Measurements from ENCODE around the gene PTGES3L. TPM values are rescaled to one million over a fixed set of nuclear protein-coding genes. Genes with fewer than 3 reads are reported as not detected.
"Not testable (repeated sequence)": the region's sequence is repeated elsewhere in the genome, so short reads cannot be mapped to it uniquely, and the experiment has no call there.

PTGES3L gene
- total RNA-seq, 1 experiment from 2014 or later = 0.74 TPM

DNA sequence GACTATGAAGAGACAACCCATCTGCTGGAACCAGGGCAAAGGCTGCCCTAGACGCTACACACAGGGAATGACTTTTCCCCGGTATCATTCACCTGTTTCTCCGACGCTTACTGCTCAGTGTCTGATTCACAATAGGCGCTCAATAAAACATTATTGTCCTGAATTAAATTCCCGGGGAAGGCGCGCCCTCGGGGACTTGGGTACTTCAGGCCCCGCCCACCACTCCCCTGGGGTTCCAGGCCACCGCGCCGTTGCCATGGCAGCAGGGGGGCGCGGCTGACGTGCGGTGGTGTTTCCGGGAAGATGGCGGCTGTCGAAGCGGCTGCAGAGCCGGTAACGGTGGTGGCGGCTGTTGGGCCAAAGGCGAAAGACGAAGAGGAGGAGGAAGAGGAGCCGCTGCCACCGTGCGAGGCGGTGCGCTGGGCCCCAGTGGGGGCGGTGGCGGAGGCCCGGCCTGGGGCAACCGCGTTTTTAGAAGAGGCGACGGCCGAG is 440 bp upstream of the PTGES3L start, which contains the start of gene RUNDC1:
RUNDC1 (plus strand) TSS at position 292 of the 492 bp plus-strand sequence; CDS start at position 304, 12 bp downstream.
- Histone ChIP-seq H3K9me3 (ENCODE audit: control insufficient read depth, insufficient read depth, low read depth, low read length) (no peaks in the 10 kb centered on the region), H3K27ac (ENCODE audit: low read length) (peak within 1 kb of the TSS; percentile 76), H3K4me3 (ENCODE audit: low read depth in 2 of 2, low read length in 2 of 2) (peak within 1 kb of the TSS; percentile 68 to 78), H3K36me3 (ENCODE audit: control insufficient read depth, insufficient read depth, low read length) (no peaks in the 10 kb centered on the region; the same call in none of the 2 replicates), H3K27me3 (ENCODE audit: control insufficient read depth, insufficient read depth, low read length) (no peaks in the 10 kb centered on the region), H3K4me1 (ENCODE audit: control insufficient read depth, insufficient read depth, low read length) (peaks cover 14% of the 10 kb centered on the region; the same call in 1 of the 2 replicates)
- ATAC-seq (peak; percentile 96), DNase-seq (ENCODE audit: low read depth, low spot score) (no peak)
- BruUV-seq (replicated peaks) = no TSS peak
- in situ Hi-C loops (cut with HindIII; ENCODE audit: low pct_unique_long_range_greater_than_20kb, low sequenced_read_pairs) = no loop called here
- ChIA-PET CTCF (no interaction called here), POLR2A (interaction anchor here (1.0 kb wide), 1 partner anchor 18 kb away, joined by 4 read pairs; the partner anchor contains the start of gene RPL27)
- TF ChIP-seq, protein P1, sequence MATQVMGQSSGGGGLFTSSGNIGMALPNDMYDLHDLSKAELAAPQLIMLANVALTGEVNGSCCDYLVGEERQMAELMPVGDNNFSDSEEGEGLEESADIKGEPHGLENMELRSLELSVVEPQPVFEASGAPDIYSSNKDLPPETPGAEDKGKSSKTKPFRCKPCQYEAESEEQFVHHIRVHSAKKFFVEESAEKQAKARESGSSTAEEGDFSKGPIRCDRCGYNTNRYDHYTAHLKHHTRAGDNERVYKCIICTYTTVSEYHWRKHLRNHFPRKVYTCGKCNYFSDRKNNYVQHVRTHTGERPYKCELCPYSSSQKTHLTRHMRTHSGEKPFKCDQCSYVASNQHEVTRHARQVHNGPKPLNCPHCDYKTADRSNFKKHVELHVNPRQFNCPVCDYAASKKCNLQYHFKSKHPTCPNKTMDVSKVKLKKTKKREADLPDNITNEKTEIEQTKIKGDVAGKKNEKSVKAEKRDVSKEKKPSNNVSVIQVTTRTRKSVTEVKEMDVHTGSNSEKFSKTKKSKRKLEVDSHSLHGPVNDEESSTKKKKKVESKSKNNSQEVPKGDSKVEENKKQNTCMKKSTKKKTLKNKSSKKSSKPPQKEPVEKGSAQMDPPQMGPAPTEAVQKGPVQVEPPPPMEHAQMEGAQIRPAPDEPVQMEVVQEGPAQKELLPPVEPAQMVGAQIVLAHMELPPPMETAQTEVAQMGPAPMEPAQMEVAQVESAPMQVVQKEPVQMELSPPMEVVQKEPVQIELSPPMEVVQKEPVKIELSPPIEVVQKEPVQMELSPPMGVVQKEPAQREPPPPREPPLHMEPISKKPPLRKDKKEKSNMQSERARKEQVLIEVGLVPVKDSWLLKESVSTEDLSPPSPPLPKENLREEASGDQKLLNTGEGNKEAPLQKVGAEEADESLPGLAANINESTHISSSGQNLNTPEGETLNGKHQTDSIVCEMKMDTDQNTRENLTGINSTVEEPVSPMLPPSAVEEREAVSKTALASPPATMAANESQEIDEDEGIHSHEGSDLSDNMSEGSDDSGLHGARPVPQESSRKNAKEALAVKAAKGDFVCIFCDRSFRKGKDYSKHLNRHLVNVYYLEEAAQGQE (IDR thresholded peaks at IDR 0.05; ENCODE audit: insufficient read depth in 1 of 2, low read depth in 2 of 2, low read length in 1 of 2) = no peak
- TF ChIP-seq TCF7L2 (IDR thresholded peaks at IDR 0.05; ENCODE audit: low read depth, low read length) (no peak), POLR2AphosphoS5 (IDR thresholded peaks at IDR 0.05; ENCODE audit: low read depth, low read length) (peak; percentile 54; the same call in 1 of the 2 replicates), SIN3A (IDR thresholded peaks at IDR 0.05; ENCODE audit: borderline replicate concordance, insufficient read depth, low read depth, low read length) (0 out of 2 replicates have a peak, but pooled peaks have one; percentile 67)
- TF ChIP-seq, protein P2, sequence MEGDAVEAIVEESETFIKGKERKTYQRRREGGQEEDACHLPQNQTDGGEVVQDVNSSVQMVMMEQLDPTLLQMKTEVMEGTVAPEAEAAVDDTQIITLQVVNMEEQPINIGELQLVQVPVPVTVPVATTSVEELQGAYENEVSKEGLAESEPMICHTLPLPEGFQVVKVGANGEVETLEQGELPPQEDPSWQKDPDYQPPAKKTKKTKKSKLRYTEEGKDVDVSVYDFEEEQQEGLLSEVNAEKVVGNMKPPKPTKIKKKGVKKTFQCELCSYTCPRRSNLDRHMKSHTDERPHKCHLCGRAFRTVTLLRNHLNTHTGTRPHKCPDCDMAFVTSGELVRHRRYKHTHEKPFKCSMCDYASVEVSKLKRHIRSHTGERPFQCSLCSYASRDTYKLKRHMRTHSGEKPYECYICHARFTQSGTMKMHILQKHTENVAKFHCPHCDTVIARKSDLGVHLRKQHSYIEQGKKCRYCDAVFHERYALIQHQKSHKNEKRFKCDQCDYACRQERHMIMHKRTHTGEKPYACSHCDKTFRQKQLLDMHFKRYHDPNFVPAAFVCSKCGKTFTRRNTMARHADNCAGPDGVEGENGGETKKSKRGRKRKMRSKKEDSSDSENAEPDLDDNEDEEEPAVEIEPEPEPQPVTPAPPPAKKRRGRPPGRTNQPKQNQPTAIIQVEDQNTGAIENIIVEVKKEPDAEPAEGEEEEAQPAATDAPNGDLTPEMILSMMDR (IDR thresholded peaks at IDR 0.05) = no peak
- intact Hi-C loops (cut with micrococcal nuclease; ENCODE audit: unreplicated experiment) = no loop called here

DNA sequence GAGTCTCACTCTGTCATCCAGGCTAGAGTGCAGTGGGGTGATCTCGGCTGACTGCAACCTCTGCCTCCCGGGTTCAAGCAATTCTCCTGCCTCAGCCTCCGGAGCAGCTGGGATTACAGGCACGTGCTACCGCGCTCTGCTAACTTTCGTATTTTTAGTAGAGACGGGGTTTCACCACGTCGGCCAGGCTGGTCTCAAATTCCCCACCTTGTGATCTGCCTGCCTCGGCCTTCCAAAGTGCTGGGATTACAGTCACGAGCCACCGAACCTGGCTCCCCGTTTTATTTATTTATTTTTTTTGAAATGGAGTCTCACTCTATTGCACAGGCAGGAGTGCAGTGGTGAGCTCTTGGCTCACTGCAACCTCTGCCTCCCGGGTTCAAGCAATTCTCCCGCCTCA is 4.2 kb downstream of the PTGES3L start:
- H3K9me3 ChIP-seq (ENCODE audit: control insufficient read depth, insufficient read depth, low read depth, low read length); H3K27ac ChIP-seq (ENCODE audit: low read length); in situ Hi-C loops (cut with HindIII; ENCODE audit: low pct_unique_long_range_greater_than_20kb, low sequenced_read_pairs); H3K4me1 ChIP-seq (ENCODE audit: control insufficient read depth, insufficient read depth, low read length); BruUV-seq (replicated peaks); ATAC-seq; CTCF ChIA-PET; H3K4me3 ChIP-seq (ENCODE audit: low read depth in 2 of 2, low read length in 2 of 2); H3K36me3 ChIP-seq (ENCODE audit: control insufficient read depth, insufficient read depth, low read length); H3K27me3 ChIP-seq (ENCODE audit: control insufficient read depth, insufficient read depth, low read length); DNase-seq (ENCODE audit: low read depth, low spot score); intact Hi-C loops (cut with micrococcal nuclease; ENCODE audit: unreplicated experiment); POLR2A ChIA-PET: not testable (repeated sequence)

DNA sequence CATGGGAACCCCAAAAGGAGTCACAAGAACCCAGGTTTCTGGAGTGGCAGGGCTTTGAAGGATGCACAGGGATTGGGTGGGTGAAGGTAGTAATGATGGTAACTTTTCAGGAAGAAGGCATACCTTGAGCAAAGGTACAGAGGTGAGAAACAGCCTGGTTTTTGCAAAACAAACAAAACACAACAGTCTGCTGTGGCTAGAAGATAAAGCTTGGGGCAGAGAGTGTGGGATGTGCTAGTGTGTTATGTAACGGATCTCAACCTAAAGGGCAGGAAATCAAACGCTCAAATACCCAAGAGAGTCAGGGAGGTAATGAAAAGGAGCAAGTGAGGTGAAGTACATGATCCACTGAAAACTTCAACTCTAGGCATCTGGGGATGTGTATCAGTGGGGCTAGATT is 4.6 kb downstream of the PTGES3L start:
- peaks cover 5% of the 10 kb centered on the region; the same call in 1 of the 2 replicates for H3K4me1 ChIP-seq (ENCODE audit: control insufficient read depth, insufficient read depth, low read length)
- TF ChIP-seq POLR2AphosphoS5 (IDR thresholded peaks at IDR 0.05; ENCODE audit: low read depth, low read length) = no peak
- TF ChIP-seq, protein P2 (IDR thresholded peaks at IDR 0.05) = no peak
- no peak for TF ChIP-seq TCF7L2 (IDR thresholded peaks at IDR 0.05; ENCODE audit: low read depth, low read length)
- TF ChIP-seq, protein P1 (IDR thresholded peaks at IDR 0.05; ENCODE audit: insufficient read depth in 1 of 2, low read depth in 2 of 2, low read length in 1 of 2) = no peak
- TF ChIP-seq SIN3A (IDR thresholded peaks at IDR 0.05; ENCODE audit: borderline replicate concordance, insufficient read depth, low read depth, low read length) = no peak
- ATAC-seq = no peak
- no peaks in the 10 kb centered on the region for H3K9me3 ChIP-seq (ENCODE audit: control insufficient read depth, insufficient read depth, low read depth, low read length)
- DNase-seq (ENCODE audit: low read depth, low spot score) = no peak
- H3K36me3 ChIP-seq (ENCODE audit: control insufficient read depth, insufficient read depth, low read length) = no peaks in the 10 kb centered on the region
- in situ Hi-C loops (cut with HindIII; ENCODE audit: low pct_unique_long_range_greater_than_20kb, low sequenced_read_pairs) = no loop called here
- CTCF ChIA-PET = interaction anchor here (0.6 kb wide), 1 partner anchor 151 kb away, joined by 3 read pairs; the partner anchor contains the start of gene BECN1
- intact Hi-C loops (cut with micrococcal nuclease; ENCODE audit: unreplicated experiment) = no loop called here
- no TSS peak for BruUV-seq (replicated peaks)
- no peak overlapping the region for H3K4me3 ChIP-seq (ENCODE audit: low read depth in 2 of 2, low read length in 2 of 2)
- POLR2A ChIA-PET = interaction anchor here (0.7 kb wide), 1 partner anchor 18 kb away, joined by 10 read pairs; no protein-coding TSS in a partner anchor
- no peak overlapping the region for H3K27ac ChIP-seq (ENCODE audit: low read length)
- H3K27me3 ChIP-seq (ENCODE audit: control insufficient read depth, insufficient read depth, low read length) = no peaks in the 10 kb centered on the region
